GM18526 (cell line): ENCODE results near the gene TCN1.

ENCODE experiments used
- POLR2A ChIP-seq: IDR thresholded peaks from 3 replicates; pipeline ENCODE4 v1.6.1; 2011; ENCODE audit not compliant: insufficient read length; ENCODE audit errors: extremely low read depth

The TCN1 gene

DNA sequence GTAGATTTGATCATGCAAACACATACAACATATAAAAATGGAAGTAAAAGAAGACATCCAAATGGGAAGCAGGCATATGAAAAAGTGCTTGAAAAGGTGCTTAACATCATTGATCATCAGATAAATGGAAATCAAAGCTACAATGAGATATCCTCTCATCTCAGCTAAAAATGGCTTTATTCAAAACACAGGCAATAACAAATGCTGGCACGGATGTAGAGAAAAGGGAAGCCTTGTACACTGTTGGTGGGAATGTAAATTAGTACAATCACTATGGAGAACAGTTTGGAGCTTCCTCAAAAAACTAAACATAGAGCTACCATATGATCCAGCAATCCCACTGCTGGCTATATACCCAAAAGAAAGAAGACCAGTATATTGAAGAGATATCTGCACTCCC, 549 bp upstream of the TCN1 start:
- no peak for TF ChIP-seq POLR2A

- no peak for TF ChIP-seq POLR2A
These were observed 1.3 kb downstream of the TCN1 start for GRCh38 chr11:59865031-59865430.

- TF ChIP-seq POLR2A = no peak
These were observed 4.0 kb downstream of the TCN1 start for GRCh38 chr11:59862252-59862651.

DNA sequence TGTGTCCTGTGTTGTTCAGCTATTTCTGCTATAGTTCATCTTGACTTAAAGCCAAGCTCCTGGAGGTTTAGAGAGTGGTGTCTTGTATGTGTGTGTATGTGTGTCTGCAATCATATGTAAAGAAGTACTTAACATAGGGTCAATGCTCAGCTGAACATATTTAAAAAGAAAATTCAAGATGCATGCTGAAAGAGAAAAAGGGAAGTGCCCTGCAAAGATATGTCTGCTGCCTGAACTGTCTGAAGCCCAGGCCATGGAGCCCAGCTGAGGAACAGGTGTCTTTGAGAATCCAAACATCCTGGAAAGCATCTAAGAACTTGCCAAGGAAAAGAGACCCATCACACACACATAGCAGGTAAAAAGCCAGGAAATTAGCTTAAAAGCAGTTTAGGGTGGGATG, 6.6 kb downstream of the TCN1 start:
- no peak for TF ChIP-seq POLR2A

- no peak for TF ChIP-seq POLR2A
These were observed 8.6 kb downstream of the TCN1 start for GRCh38 chr11:59857439-59858434.

DNA sequence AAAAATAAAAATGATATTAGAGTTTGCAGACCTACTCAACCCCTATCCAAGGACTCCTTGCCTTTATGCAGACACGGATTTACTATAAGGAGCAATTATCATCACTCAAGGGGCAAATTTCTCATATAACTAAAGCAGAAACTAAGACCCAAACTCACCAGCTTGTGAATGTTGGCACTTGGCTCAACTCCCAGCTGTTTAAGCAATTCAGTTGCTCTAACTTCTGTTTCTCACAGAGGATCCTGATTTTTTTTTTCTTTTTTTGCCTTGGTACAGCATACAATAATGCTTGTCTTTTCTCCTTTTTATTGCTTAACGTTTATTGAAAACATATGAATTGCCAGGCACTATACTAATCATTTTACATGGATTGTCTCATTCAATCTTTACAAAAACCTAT, 11.4 kb downstream of the TCN1 start:
- no peak for TF ChIP-seq POLR2A

DNA sequence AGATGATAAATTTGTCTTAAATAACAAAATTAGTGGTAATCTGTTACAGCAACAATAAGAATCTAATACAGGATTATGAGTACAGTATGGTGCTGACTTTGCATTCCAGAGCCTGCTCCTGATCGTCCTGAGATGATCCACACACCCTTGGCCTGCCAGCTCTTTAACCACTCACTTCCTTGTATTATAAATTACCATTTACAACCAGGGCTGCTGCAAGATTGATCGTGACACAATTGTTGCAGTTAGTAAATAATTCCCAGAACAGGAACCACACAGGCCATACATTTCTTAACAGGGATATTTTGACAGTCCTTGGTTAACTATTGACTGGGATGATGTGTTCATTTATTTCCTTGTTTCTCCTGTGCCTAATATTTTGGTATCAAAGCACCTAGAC, 17.2 kb downstream of the TCN1 start:
- no peak for TF ChIP-seq POLR2A

- no peak for TF ChIP-seq POLR2A
These were observed 18.7 kb downstream of the TCN1 start for GRCh38 chr11:59847626-59848025.

DNA sequence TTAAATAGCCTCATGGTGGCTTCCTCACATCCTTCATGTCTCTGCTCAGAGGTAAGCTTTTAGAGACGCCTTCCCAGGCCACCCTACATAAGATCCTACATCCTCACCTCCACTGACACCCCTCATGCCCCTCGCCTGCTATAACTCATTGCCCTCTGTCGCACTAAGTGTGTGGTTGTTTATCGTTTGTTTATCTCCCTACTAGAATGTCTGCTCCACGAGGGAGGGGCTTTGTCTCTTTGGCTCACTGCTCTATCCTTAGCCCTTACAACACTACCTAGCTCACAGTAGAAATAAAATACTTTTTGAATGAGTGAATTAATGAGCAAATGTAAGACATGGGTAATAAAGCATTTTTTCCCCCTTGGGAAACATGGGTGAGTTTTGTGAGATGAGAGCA, 19.7 kb downstream of the TCN1 start:
- no peak for TF ChIP-seq POLR2A

- TF ChIP-seq POLR2A = no peak
These were observed 20.9 kb downstream of the TCN1 start, which contains the start of gene CBLIF for GRCh38 chr11:59845399-59845798. CBLIF (minus strand) TSS chr11:59845499; CDS start chr11:59845453, 46 bp downstream.

- TF ChIP-seq POLR2A = no peak
These were observed 24.0 kb downstream of the TCN1 start for GRCh38 chr11:59842316-59842715.

- TF ChIP-seq POLR2A = no peak
These were observed 24.8 kb downstream of the TCN1 start for GRCh38 chr11:59841514-59841913.

GRCh38 chr11:59839615-59840014, 26.7 kb downstream of the TCN1 start:
- no peak for TF ChIP-seq POLR2A

DNA sequence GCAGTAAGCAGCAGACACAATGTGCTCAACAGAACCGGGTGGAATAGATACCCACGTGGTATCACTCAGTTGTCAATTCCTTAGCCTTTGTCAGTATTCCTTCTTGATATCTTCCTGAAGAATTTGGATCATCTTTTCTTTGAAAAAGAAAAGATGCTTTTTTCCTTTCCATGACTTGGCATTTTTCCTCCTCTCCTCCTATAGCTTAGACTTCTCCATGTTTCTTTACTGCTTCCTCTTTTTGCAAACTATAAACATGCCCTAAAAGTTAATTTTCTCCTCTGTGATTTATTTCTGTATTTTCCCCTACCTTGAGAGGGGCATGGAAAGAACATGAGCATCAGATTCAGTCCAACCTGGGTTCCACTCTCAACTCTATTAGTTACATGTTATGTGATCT, 32.7 kb downstream of the TCN1 start:
- no peak for TF ChIP-seq POLR2A

DNA sequence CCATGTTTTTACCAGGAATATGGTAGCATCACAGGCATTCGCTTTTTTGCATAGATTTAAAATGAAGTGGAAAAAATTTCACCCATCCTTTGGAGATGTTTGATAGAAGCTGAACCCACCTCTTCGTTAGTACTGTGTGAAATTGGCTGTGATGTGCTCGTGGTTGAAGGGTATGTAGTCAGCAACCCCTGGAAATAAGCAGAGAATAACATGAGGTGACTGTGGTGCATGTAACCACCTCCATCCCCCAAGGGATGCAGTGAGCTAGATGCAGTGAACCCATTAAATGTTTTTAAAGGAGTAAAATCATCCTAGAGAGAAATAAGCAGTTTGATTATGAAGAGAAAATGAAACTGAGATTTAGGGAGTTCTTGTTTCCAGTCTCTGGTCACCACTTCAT, 36.9 kb downstream of the TCN1 start:
- TF ChIP-seq POLR2A = no peak

DNA sequence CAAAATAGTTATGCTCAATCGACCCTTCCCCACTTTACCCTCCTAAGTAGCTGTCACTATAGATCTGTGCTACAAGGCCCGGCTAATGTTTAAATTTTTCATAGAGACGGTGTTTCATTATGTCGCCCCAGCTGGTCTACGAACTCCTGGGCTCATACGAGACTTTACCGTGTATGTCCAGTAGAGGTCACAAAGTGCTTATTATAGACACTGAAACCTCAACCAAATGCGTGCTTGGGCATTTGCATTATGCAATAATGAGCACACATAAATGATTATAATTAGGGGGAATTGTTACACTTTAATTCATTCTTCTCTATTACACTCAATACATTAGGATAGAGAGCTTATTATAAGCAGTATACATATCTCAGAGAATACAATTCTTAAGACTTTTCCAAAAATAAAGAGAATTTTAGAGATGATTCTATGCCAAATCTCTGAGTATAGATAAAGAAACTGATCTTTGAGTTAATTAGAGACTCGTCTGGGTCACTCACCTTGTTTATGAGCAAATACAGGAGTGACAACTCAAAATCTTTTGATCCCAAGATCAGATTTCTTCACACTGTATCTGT, 43.2 kb downstream of the TCN1 start:
- TF ChIP-seq POLR2A = no peak
